Retinal pigment epithelial cell (primary cell): Measurements from ENCODE around the gene MAP3K13.
A peak's percentile ranks its signal among the peaks of the same experiment; 100 is the strongest.

Experiments
- DNase-seq: peaks from one replicate; pipeline ENCODE4 v3.0.0-alpha.2; 2010; ENCODE audit warnings: low read depth
- H3K4me3 ChIP-seq: 2 replicates; pipeline ENCODE4 v1.5.1; 2011; ENCODE audit warnings: mild to moderate bottlenecking, low read length, control low read depth, moderate library complexity
- CTCF ChIP-seq: conservative IDR thresholded peaks from 2 replicates; pipeline ENCODE4 v1.5.1; 2011; ENCODE audit warnings: low read depth, low read length, control low read depth, inconsistent platforms

The MAP3K13 gene

GRCh38 chr3:185342459-185343174 lies 20.3 kb upstream of the MAP3K13 start:
- DNase-seq: no peak
- H3K4me3 ChIP-seq: no peak overlapping the region
- no peak for TF ChIP-seq CTCF

DNA sequence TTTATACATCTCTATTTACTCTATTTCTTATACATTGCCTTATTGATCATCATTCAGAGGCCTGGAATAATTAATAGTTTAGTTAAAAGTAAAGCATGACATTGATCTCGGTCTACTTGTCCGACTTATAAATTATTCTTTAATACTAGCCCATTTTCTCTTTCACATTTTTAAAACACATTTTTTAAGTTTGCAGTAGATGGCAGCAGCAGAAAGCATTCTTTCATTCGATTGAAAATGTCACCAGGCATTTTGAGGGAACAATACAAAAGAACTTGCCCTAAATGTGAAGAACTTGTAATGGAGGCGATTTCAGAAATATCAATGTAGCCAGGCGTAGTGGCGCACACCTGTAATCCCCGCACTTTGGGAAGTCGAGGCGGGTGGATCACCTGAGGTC lies 15.5 kb upstream of the MAP3K13 start:
- DNase-seq: no peak
- no peak overlapping the region for H3K4me3 ChIP-seq
- TF ChIP-seq CTCF: no peak

- no peak for DNase-seq
- no peak for TF ChIP-seq CTCF
- H3K4me3 ChIP-seq: no peak overlapping the region
Observed at GRCh38 chr3:185350841-185351240, 12.1 kb upstream of the MAP3K13 start.

DNA sequence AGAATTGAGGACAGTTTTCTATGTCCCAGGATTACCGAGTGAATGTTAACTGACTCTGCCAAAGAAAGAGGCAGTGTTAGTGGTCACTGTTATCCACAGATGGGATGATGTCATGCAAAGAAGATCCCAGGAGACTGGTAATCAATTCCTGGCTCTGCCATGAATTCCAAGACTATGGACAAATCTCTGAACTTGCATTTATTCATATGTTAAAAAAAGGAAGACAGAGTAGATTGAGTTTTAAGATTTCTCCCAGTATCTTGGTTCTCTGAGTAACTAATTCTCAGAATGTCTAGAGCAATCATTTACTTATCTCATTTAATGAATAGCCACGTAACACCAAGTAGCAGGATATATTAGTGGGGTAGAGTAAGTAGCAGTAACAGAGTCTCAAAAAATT lies 11.5 kb upstream of the MAP3K13 start:
- TF ChIP-seq CTCF: no peak
- DNase-seq: no peak
- H3K4me3 ChIP-seq: no peak overlapping the region

- H3K4me3 ChIP-seq: no peak overlapping the region
- DNase-seq: no peak
- no peak for TF ChIP-seq CTCF
Observed at GRCh38 chr3:185353225-185353624, 9.7 kb upstream of the MAP3K13 start.

DNA sequence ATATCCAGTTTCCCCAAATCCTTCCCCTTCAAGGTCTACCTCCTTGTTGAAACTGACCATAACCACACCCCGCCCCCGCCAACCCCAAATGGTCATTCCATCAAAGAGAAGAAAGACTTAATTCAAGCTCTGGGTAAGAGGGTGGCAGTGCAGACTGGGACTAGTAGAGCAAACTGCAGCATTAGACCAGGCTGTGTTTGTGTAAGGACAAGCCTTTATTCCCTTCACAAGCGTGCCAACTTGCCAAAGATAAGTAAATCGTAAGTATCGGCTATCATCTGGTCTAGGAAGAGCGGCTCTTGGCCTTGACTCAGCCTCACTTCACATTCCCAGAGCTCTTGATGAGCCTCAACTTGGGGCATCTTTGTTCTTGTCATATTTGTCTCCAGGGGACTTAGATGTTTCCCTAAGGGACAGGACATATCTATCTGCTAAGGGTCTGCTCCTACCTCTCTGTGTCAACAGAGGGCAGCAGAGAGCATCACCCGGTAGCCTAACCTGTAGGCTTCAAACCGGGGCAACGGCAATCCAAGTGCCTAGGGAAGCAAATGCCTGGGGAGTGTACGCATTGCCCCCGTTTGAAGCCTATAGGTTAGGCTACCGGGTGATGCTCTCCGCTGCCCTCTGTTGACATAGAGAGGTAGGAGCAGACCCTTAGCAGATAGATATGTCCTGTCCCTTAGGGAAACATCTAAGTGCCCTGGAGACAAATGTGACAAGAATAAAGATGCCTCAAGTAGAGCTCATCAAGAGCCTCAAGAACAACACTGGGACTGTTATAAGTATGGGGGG lies 8.9 kb upstream of the MAP3K13 start:
- TF ChIP-seq CTCF: peak; percentile 79
- H3K4me3 ChIP-seq: no peak overlapping the region
- no peak for DNase-seq

GRCh38 chr3:185356499-185356898 lies 6.4 kb upstream of the MAP3K13 start:
- no peak overlapping the region for H3K4me3 ChIP-seq
- no peak for TF ChIP-seq CTCF
- DNase-seq: no peak
